GM19467 (cell line): ENCODE measurements around the gene PPCDC.

Experiments used
- ATAC-seq: cut with Tn5 transposase; IDR thresholded peaks from one replicate; pipeline ENCODE4 v1.9.1; 2021; ENCODE audit warnings: mild to moderate bottlenecking, moderate library complexity; ENCODE audit not compliant: unreplicated experiment

PPCDC gene

GRCh38 chr15:75043509-75044257, 20.3 kb downstream of the PPCDC start:
- ATAC-seq = peak; percentile 29

DNA sequence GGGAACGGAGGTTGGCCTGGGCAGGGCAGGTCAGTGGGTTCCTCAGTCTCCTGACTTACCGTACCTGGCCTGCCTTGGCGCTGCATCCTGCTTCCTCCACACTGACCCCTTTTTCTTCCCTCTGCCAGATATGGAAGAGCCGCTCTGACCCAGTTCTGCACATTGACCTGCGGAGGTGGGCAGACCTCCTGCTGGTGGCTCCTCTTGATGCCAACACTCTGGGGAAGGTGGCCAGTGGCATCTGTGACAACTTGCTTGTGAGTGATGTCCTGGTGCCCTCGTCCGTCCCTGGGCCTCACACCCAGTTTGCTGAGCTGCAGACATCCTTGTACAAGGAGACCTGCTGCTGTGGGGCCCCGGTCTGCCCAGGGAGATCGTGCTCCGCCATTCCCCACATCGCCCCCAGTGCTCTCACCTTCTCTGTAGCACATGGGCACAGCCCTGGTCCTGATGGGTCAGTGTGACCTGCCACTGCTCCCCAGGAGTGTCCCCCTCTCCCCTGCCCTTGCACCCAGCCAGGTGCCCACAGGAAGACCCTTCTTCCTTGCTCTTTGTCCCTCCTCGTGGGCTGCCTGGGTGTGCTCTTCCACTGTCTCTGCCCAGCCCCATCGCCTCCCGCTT, 21.0 kb downstream of the PPCDC start:
- ATAC-seq = no peak

DNA sequence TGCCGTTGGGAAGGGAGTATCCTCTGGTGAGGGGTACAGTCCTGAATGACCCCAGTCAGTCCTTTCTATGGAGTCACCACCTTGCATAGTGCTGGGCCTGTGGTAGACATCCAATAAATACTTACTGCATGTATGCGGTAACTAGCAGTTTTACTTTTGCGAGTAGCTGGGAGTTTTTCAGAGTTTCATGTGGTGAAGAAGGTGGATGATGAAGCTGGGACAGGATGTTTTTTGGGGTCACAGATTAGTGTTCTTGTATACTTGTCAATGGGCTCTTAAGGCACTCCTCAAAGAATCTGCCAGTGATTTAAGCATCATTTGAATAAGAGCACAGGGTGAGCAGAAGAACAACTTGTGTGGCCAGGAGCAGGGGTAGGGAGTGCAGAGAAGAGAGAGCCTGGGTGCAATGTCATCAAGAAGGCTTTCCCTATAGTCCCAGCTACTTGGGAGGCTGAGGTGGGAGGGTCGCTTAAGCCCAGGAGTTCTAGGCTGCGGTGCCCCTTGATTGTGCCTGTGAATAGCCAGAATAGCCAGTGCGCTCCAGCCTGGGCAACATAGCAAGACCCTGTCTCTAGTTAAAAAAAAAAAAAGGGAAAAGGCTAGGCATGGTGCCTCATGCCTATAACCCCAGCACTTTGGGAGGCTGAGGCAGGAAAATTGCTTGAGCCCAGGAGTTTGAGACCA, 22.1 kb downstream of the PPCDC start:
- ATAC-seq = no peak

GRCh38 chr15:75048394-75048793, 25.0 kb downstream of the PPCDC start:
- no peak for ATAC-seq

GRCh38 chr15:75049392-75049791, 26.0 kb downstream of the PPCDC start:
- ATAC-seq = no peak

- ATAC-seq = no peak
These were observed 26.9 kb downstream of the PPCDC start for GRCh38 chr15:75050283-75050682.

DNA sequence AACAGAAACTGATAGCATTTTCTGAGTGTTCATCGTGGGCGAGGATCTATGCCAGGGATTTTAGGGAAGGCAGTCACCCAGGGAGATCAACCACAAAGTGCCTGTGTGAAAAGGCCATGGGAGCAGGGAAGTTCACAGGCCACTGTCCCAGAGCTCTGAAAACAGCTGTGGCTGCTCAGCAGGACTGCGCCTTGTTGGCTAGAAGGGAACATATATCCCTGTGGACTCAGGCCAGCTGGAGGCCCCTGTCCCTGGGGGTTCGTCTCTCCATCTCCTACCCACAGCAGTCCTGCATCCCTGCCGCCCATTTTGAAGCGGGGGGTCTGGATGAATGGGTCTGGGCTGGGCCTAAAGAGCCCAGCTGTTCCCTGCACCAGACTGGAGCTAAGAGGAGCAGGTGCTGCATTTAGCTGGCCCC, 27.8 kb downstream of the PPCDC start:
- ATAC-seq = no peak

- no peak for ATAC-seq
These were observed 28.3 kb downstream of the PPCDC start for GRCh38 chr15:75051711-75052110.

GRCh38 chr15:75052972-75053747, 29.8 kb downstream of the PPCDC start:
- ATAC-seq = no peak

DNA sequence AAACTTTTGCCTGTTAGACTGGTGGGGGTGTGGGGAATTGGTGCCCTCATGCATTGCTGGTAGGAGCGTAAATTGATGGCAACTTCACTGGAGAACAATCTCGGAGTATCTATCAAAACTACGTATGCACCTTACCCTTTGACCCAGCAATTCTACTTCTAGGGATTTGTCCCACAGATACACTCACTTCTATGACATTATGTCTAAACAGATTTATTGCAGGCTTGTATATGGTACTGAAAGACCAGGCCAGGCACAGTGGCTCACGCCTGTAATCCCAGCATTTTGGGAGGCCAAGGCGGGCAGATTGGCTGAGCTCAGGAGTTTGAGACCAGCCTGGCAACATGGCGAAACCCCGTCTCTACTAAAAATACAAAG, 30.3 kb downstream of the PPCDC start:
- no peak for ATAC-seq

DNA sequence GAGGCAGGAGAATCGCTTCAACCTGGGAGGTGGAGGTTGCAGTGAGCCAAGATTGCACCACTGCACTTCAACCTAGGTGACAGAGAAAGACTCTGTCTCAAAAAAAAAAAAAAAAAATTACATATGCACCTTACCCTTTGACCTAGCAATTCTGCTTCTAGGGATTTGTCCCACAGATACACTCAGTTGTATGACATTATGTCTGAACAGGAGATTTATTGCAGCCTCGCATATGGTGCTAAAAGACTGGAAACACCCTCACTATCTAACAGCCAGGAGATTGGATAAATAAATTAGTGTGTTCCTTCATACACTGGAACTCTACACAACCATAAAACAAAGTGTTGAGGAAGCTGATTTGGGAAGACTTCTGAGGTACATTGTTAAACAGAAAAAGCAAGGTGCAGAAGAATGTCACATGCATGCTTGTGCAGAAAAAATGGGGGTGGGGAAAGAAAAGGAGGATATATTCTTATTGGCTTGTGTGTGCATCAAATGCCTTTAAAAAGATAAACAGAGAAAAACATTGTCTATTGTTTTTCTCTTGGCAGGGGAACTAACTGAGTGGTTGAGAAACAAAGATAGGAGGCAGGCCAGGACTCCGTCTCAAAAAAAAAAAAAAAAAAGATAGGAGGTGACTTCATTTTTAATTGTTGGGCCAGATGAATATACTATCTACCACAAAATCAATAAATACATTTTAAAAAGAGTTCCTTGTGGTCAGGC, 30.9 kb downstream of the PPCDC start:
- ATAC-seq = no peak

GRCh38 chr15:75056036-75056435, 32.6 kb downstream of the PPCDC start:
- no peak for ATAC-seq

GRCh38 chr15:75058127-75058905, 34.9 kb downstream of the PPCDC start:
- no peak for ATAC-seq

DNA sequence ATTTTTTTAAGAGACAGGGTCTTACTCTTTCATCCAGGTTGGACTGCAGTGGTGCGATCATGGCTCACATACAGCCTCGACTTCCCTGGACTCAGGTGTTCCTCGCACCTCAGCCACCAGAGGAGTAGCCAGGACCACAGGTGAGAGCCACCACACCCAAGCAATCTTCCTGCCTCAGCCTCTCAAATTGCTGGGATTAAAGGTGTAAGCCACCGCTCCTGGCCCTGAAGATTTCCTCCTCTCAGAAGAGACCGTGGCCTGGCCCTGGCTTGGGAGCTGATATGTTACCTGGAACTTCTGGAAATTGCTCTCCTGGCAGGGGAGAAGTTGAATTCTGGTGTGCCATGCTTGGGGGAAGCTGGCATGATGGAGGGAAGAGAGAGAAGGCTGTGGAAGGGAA, 36.2 kb downstream of the PPCDC start:
- no peak for ATAC-seq

GRCh38 chr15:75061272-75061671, 37.9 kb downstream of the PPCDC start:
- no peak for ATAC-seq

DNA sequence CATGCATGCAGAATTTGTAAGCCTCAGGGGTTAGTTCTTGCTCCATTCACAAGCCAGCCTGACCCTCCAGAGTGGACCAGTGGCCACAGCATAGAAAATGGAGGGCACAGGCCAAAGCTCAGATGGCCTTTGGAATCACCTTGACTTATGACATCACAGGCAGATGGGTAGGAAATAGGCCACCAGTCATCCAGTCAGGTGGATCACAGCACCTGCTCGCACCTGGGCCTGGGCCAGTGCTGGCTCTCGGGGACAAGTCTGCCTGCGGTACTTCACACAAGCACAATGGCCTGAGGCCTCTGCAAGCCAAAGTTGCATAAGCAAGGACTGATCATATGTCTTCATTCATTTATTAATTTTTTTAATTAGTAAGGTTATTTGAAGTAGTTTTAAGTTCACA, 39.3 kb downstream of the PPCDC start:
- ATAC-seq = no peak

DNA sequence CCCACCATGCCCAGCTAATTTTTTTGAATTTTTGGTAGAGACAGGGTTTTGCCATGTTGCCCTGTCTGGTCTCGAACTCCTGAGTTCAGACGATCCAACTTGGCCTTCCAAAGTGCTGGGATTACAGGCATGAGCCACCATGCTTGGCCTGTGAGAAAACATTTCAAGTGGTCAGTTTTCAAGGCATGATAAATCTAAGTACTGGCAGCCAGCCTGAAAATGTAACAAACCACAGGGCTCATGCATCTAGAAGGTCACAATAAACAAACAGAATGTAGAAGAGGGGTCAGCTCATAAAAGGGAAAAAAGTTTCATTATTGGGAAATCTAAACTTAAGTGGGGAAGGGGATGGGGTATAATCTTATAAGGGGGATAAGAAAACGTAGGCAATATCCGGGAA, 39.9 kb downstream of the PPCDC start:
- no peak for ATAC-seq

- ATAC-seq = no peak
These were observed 40.5 kb downstream of the PPCDC start for GRCh38 chr15:75063889-75064288.

DNA sequence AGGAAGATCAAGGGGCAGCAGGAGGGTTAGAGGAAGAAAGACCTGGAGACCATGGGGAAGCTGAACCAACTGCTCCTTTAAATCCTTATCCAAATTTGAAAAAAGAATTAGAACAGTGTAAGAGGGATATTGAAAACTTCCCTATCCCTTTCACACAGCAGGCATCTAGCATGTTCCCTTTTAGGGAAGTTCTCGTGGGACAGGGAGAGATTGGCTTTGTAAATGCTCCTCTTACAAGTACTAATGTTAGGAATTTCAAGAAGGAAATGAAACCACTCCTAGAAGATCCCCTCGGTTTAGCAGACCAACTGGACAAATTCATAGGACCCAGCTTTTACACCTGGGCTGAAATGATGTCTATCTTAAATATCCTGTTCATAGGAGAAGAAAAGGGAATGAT, 41.5 kb downstream of the PPCDC start:
- ATAC-seq = no peak

DNA sequence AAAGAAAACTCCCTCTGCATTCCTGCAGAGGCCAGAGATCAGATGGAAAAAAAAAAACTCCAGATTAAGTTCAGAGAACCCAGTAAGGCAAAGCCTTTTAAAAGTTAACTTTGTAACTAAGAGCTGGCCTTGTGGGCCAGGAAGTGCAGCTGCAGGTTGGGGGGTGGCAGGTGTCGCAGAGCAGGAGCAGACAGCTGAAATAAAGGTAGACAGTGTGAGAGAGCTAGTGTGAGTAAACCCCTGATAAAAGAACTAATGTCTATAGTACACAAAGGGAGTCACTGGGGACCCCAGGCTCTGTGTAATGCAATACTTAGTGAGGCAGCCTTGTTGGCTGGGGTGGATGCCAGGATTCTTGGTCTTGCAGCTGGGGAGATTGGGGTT, 42.1 kb downstream of the PPCDC start:
- ATAC-seq = no peak
